MM.1S (cell line): ENCODE results near the gene ANKRD10.

Experiments
- DNase-seq: peaks from one replicate; pipeline ENCODE4 v3.0.0-alpha.2; 2015
- H2AFZ ChIP-seq: fragments of 300-600 bp; sonication (generic); 2 replicates; pipeline ENCODE4 v1.6.0; 2016; ENCODE audit warnings: antibody characterized with exemption, low read length
- H3F3A ChIP-seq: fragments of 300-600 bp; sonication (generic); 2 replicates; pipeline ENCODE4 v1.6.1; 2016; ENCODE audit warnings: mild to moderate bottlenecking, antibody characterized with exemption, low read length, moderate library complexity, mixed read lengths; ENCODE audit not compliant: insufficient read depth
- H3K27ac ChIP-seq: fragments of 300-600 bp; sonication (generic); 2 replicates; pipeline ENCODE4 v1.5.1; 2016; ENCODE audit warnings: mild to moderate bottlenecking, low read length
- H3K27me3 ChIP-seq: fragments of 300-600 bp; sonication (generic); replicated peaks from 2 replicates; pipeline ENCODE4 v1.6.0; 2016; ENCODE audit warnings: low read length; ENCODE audit not compliant: insufficient read depth
- H3K36me3 ChIP-seq: fragments of 300-600 bp; sonication (generic); replicated peaks from 2 replicates; pipeline ENCODE4 v1.6.1; 2016; ENCODE audit warnings: mild to moderate bottlenecking, low read length, mixed read lengths; ENCODE audit not compliant: insufficient read depth
- H3K4me1 ChIP-seq: fragments of 300-600 bp; sonication (generic); 2 replicates; pipeline ENCODE4 v1.6.1; 2016; ENCODE audit warnings: low read length, mixed read lengths
- H3K4me2 ChIP-seq: fragments of 300-600 bp; sonication (generic); 2 replicates; pipeline ENCODE4 v1.6.0; 2016; ENCODE audit warnings: low read depth, low read length
- H3K4me3 ChIP-seq: fragments of 300-600 bp; sonication (generic); 2 replicates; pipeline ENCODE4 v1.5.1; 2016; ENCODE audit warnings: low read length, mixed read lengths
- H3K79me2 ChIP-seq: fragments of 300-600 bp; sonication (generic); 2 replicates; pipeline ENCODE4 v1.6.1; 2016; ENCODE audit warnings: mixed run types, low read length, mixed read lengths
- H3K9ac ChIP-seq: fragments of 300-600 bp; sonication (generic); 2 replicates; pipeline ENCODE4 v1.6.1; 2016; ENCODE audit warnings: low read length, mixed read lengths
- H3K9me2 ChIP-seq: fragments of 300-600 bp; sonication (generic); replicated peaks from 2 replicates; pipeline ENCODE4 v1.6.1; 2016; ENCODE audit warnings: mild to moderate bottlenecking, low read length, mixed read lengths; ENCODE audit not compliant: insufficient read depth
- H3K9me3 ChIP-seq: fragments of 300-600 bp; sonication (generic); replicated peaks from 2 replicates; pipeline ENCODE4 v1.6.1; 2016; ENCODE audit warnings: mild to moderate bottlenecking, low read length, mixed read lengths; ENCODE audit not compliant: insufficient read depth
- H4K20me1 ChIP-seq: fragments of 300-600 bp; sonication (generic); 2 replicates; pipeline ENCODE4 v1.6.1; 2016; ENCODE audit warnings: mild to moderate bottlenecking, low read length, moderate library complexity, mixed read lengths; ENCODE audit not compliant: insufficient read depth
- CTCF ChIP-seq: fragments of 300-600 bp; sonication (generic); IDR thresholded peaks from 2 replicates; pipeline ENCODE4 v1.5.1; 2016; ENCODE audit warnings: antibody characterized with exemption, low read length, mixed read lengths
- EZH2 ChIP-seq: fragments of 300-600 bp; sonication (generic); optimal IDR thresholded peaks from 2 replicates; pipeline ENCODE3; 2017; ENCODE audit warnings: low read depth, mild to moderate bottlenecking, antibody characterized with exemption, low read length, mixed read lengths
- EZH2phosphoT487 ChIP-seq: fragments of 300-600 bp; sonication (generic); IDR thresholded peaks from 2 replicates; pipeline ENCODE4 v1.6.1; 2018; ENCODE audit warnings: antibody characterized with exemption, low read length

ANKRD10 gene

GRCh38 chr13:110910013-110910890, 4.6 kb downstream of the ANKRD10 start:
- peaks cover 39% of the 10 kb centered on the region for H4K20me1 ChIP-seq
- no peak for DNase-seq
- peaks cover 36% of the 10 kb centered on the region; the same call in 1 of the 2 replicates for H3K36me3 ChIP-seq

GRCh38 chr13:110907951-110908898, 6.6 kb downstream of the ANKRD10 start:
- Histone ChIP-seq H3F3A (peaks cover 24% of the 10 kb centered on the region), H3K27me3 (no peaks in the 10 kb centered on the region), H3K27ac (0 out of 2 replicates have a peak overlapping the region, but pooled peaks have one; percentile 7), H3K4me1 (peaks cover 42% of the 10 kb centered on the region), H3K79me2 (peaks cover 99% of the 10 kb centered on the region), H3K36me3 (peaks cover 46% of the 10 kb centered on the region; the same call in 1 of the 2 replicates), H3K9me2 (no peaks in the 10 kb centered on the region), H3K4me3 (no peak overlapping the region), H3K9ac (no peak overlapping the region), H3K9me3 (no peaks in the 10 kb centered on the region), H2AFZ (no peak overlapping the region), H4K20me1 (peaks cover 39% of the 10 kb centered on the region), H3K4me2 (no peak overlapping the region)
- no peak for TF ChIP-seq EZH2phosphoT487
- no peak for TF ChIP-seq EZH2
- no peak for TF ChIP-seq CTCF
- peak; percentile 15 for DNase-seq

More at GRCh38 chr13:110910013-110910890, 4.6 kb downstream of the ANKRD10 start:
- Histone ChIP-seq H3K27ac (no peak overlapping the region), H3K9me3 (no peaks in the 10 kb centered on the region), H3K27me3 (no peaks in the 10 kb centered on the region), H3K4me3 (no peak overlapping the region), H3K9ac (no peak overlapping the region), H3K9me2 (no peaks in the 10 kb centered on the region), H3K79me2 (peaks cover 93% of the 10 kb centered on the region), H3F3A (peaks cover 36% of the 10 kb centered on the region), H3K4me2 (no peak overlapping the region), H2AFZ (no peak overlapping the region), H3K4me1 (peaks cover 42% of the 10 kb centered on the region)
- no peak for TF ChIP-seq EZH2phosphoT487

- Histone ChIP-seq H3K9me3 (no peaks in the 10 kb centered on the region), H4K20me1 (peaks cover 39% of the 10 kb centered on the region), H2AFZ (no peak overlapping the region), H3K4me3 (no peak overlapping the region), H3K79me2 (peaks cover 99% of the 10 kb centered on the region), H3K9me2 (no peaks in the 10 kb centered on the region), H3K36me3 (peaks cover 53% of the 10 kb centered on the region; the same call in 1 of the 2 replicates), H3K27me3 (no peaks in the 10 kb centered on the region), H3K4me1 (peaks cover 47% of the 10 kb centered on the region), H3K4me2 (no peak overlapping the region), H3K9ac (no peak overlapping the region), H3K27ac (no peak overlapping the region), H3F3A (peaks cover 15% of the 10 kb centered on the region)
- TF ChIP-seq EZH2, result no peak
- TF ChIP-seq EZH2phosphoT487, result no peak
- TF ChIP-seq CTCF, result no peak
- no peak for DNase-seq
Observed at GRCh38 chr13:110907301-110907700, 7.6 kb downstream of the ANKRD10 start.
